ENCODE results near the gene GRIN2B.

DNA sequence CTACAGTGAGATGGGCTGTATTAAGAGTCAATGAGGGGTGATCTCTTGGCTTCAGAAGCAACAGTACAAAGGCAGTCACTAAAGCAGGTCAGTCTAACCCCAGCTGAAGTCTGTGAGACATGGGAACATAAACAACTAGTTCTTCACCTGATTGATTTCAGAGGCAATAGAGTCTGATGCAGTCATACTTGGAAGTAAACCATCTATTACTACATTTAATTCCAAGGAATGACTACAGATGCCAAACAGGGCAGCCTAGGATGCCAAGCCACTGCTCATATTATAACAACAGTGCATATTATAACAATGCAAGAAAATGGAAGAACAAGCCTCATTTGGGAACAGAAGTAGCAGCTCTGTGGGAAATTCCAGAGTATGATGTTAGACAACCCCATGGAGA, 35.8 kb downstream of the GRIN2B start:
- no peak for TF ChIP-seq YY1 (IDR thresholded peaks at IDR 0.05; ENCODE audit: insufficient read depth, insufficient read length)
- TF ChIP-seq ZNF274 (IDR thresholded peaks at IDR 0.05; ENCODE audit: low read depth, low read length): no peak
- TF ChIP-seq SUZ12 (IDR thresholded peaks at IDR 0.05; ENCODE audit: extremely low read depth, insufficient read depth, insufficient read length): no peak
